GM19193 (cell line): ENCODE results near the gene NAALADL2.
A peak's percentile ranks its signal among the peaks of the same experiment; 100 is the strongest.

Experiments used
- POLR2A ChIP-seq: IDR thresholded peaks from 4 replicates; pipeline ENCODE4 v1.6.1; 2011; ENCODE audit not compliant: insufficient read depth, insufficient read length; ENCODE audit errors: extremely low read depth

The NAALADL2 gene

DNA sequence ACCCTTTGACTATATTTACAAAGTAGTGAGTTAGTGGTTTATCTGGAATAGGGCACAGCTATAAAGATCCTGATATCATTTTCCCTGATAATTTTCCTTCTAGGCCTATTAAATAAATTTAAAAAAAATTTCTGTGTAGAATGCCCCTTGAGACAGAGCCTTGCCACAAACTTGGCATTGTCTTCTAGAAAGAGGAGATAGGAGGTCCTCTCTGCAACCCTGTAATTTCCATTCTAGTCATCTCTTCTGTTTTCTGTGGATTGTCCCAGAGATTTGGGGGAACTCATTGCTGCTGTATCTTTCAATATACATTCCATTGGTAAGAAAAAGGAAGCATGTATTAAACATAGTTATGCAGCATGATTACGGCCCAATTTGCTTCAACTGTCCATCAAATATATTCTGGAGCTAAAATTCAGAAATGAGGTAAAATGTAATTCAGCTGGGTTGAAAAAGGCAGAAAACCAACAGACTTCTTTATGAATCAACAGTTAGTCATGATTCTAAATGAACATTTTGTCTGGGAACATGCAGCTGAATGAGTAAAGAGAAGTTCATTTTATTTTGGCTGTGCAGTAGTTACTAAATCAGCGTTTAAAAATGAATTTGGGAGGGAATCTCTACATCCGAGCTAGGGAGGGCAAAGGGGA is 401.1 kb downstream of the NAALADL2 start:
- no peak for TF ChIP-seq POLR2A

DNA sequence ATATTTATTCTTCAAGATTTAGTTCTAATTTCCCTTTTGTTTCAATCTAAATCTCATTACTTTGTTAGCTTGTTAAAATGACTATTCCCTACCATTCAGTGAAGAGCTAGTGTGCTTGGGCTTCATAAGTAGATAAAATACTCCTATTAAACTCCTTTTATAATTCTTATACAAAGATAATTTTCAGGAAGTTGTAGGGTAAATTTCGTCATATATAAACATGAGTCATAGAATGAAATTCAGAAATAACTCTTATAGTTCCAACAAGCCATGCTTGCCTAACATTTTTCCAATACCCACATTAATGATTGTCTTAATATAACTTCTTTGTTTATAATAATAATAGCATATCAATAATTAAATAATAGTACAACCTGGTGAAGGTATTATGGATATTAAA is 407.3 kb downstream of the NAALADL2 start:
- no peak for TF ChIP-seq POLR2A

DNA sequence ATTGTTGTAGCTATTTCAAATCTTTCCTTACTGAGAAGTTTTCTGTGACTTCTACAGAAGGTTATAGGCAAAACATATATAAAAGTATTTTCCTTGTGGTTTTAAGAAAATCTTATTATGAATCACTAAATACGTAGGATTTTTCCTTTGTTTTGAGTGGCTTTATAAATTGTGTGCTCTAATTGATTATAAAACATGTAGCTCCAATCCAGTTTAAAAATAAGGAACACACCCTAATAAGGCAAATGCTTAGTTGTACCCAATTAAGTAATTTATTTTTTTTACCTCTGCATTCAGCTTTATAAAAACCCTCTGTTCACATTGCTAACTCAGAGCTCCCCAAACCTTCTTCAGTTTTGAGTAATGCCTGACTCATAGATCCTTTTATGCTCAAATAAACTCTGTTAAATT is 408.0 kb downstream of the NAALADL2 start:
- no peak for TF ChIP-seq POLR2A

DNA sequence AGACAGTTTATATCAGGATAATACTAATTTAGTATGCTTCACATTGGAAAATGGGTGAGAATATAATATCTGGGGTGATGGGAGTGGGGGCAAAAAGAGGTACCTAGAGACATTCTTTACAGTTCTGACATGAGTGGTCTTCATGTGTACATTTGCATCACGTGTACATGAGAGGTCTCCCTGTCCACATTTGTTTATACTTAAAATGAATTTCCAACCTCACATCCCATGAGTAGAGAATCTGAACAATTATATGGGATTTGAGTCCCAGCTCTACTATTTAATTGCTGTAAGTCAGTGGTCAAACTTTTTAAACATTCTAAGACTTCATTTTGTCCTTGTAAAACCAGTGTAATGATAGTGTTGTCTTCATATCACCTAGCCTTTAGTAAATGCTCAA is 408.4 kb downstream of the NAALADL2 start:
- no peak for TF ChIP-seq POLR2A

- TF ChIP-seq POLR2A: no peak
These were observed 410.3 kb downstream of the NAALADL2 start for GRCh38 chr3:175269394-175269793.

DNA sequence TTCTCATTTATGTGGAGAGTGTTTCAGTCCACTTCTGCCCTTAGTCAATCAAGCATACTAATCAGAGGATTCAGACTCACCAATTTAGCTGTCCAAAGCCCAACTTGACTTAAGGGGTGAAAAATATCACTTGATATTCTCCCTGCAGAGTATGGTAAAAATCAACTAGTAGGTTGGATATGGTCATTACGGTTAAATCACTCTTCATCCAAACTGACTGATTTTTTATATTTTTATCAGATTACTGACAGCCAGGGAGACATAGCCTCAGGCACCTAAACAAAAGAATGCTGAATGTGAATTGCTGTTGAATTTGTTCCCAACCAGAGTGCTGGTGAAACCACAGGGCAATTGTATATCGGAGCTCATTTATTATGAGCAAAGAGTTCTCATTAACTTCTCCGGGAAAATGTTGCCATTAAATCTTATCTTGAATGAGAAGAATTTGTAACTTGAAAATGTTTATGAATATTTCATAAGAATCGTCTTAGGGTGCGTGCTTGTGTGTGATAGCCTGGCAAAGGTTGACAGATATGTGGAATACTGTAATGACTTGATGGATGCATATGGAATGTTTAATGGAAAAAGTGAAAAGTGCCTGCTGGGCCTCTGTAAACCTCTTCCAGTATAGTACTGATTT is 411.2 kb downstream of the NAALADL2 start:
- TF ChIP-seq POLR2A: no peak

GRCh38 chr3:175270866-175271265 is 411.7 kb downstream of the NAALADL2 start:
- TF ChIP-seq POLR2A: no peak

DNA sequence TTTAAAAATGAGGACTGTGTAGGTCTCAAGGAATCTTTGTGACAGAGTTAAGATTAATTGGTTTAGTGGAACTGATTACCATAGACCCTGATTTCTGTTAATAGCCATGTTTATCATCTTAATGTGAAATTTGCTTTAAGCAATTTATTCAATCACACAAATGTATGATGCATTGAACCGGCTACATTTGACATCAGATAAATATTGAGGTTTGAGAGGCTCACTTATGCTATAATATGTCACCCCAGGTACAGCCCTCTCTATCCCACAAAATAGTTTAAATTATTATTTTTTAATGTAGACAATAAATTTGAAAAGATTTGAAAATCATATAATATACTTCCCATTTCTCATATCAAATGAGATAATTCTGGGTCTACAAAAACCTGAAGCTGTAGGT is 413.3 kb downstream of the NAALADL2 start:
- TF ChIP-seq POLR2A: no peak

DNA sequence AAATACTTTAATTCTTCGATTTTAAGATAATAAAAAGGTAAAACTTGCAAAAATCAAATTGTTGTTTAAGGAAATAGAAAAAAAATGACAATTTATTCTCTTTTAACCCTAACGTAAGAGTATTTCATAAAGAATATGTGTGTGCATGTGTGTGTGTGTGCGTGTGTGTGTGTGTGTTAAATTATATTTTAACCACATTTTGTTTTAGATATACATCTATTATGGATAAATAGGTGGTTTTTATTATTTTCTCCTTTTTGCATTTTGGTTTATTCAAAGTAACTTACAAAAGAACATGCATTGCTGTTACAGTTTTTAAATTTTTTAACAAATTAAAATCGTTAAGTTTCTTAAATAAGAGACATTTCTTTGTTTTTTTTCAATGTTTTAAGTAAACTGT is 414.4 kb downstream of the NAALADL2 start:
- no peak for TF ChIP-seq POLR2A

- peak; percentile 75 for TF ChIP-seq POLR2A
These were observed 414.9 kb downstream of the NAALADL2 start for GRCh38 chr3:175274056-175274455.

DNA sequence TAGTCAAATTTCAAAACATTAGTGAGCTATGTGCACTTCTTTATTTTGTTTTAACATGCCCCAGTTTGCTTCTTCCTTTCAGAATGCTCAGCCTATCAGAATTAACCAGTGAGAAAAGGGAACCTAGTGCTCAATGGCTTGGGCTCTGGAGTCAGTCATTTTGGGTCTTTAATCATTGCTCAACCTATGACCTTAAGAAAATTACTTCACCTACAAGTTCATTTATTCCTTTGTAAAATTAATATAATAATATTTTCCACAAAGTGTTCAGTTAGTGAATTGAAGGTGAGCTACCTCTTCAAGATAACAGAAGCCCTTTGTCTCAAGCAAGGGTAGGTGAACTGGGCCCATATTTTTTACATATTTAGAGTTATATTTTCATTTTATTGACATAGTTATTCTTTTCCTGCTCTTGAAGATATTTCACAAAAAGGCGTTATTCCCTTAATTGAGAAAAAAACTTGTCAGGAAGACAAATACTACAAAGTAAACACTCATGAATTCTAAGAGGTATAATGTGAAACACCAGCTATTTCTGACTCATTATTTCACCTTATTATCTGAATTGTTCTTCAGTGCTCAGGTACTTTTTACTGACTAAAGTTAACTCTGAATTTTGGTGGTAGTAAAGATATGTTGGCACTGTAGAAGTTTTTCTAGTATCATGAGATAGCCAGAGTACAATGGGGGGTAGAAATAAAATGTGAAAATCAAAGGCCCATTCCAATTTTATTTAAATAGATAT is 415.5 kb downstream of the NAALADL2 start:
- no peak for TF ChIP-seq POLR2A

GRCh38 chr3:175278680-175279079 is 419.5 kb downstream of the NAALADL2 start:
- TF ChIP-seq POLR2A: no peak

GRCh38 chr3:175279457-175279856 is 420.3 kb downstream of the NAALADL2 start:
- no peak for TF ChIP-seq POLR2A

- TF ChIP-seq POLR2A: no peak
These were observed 420.8 kb downstream of the NAALADL2 start for GRCh38 chr3:175279911-175280310.

DNA sequence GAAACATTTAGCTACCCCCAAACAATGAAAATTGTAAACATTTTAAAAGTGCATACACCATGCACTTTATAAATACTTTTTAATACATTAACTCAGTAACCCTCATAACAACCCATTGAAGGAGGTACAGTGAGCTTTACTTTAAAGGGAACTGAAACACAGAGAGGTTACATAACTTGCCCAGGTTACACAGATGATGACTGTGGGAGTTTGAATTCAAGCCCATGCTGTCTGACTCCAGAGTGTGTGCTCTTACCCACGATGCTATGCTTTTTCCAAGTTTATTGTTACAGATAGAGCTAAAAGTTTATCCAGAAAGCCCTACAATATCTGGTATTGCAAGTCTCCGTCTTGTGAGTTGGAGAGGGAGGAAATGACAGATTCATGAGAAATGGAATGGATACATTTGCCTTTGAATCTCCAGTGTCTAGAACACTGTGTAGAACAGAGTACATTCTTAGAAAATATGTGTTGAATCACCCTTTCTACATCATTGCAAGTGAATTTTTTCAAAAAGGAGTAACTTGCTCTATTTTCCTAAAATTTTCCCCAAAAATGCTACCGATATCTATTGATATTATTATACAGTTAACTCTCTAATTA is 428.3 kb downstream of the NAALADL2 start:
- no peak for TF ChIP-seq POLR2A
